Upper lobe of left lung (tissue), 6 donors: Measurements from ENCODE around the gene MYT1. TPM values are rescaled to one million over a fixed set of nuclear protein-coding genes. Genes with fewer than 3 reads are reported as not detected.
"Not testable (repeated sequence)": the region's sequence is repeated elsewhere in the genome, so short reads cannot be mapped to it uniquely, and the experiment has no call there.

Experiments used
- ATAC-seq, 2 donors: fragments of 200-7000 bp; cut with Tn5 transposase; one replicate each; pipeline ENCODE4 v1.9.1; 2022; ENCODE audit warnings: mild to moderate bottlenecking in 2 of 2, moderate library complexity in 2 of 2; ENCODE audit not compliant: low FRiP score in 2 of 2
- DNase-seq, 2 donors: peaks; one replicate each; pipeline ENCODE4 v3.0.0-alpha.2; 2019 to 2020
- H3K27ac ChIP-seq, 4 donors: fragments of 200-600 bp; sonication (generic); one replicate each; pipeline ENCODE4 v1.5.1; 2016 to 2019
- H3K27me3 ChIP-seq, 4 donors: fragments of 200-600 bp; sonication (generic); one replicate each; pipeline ENCODE4 v1.5.1; 2017 to 2019
- H3K36me3 ChIP-seq, 4 donors: fragments of 200-600 bp; sonication (generic); one replicate each; pipeline ENCODE4 v1.5.1; 2016 to 2019
- H3K4me1 ChIP-seq, 4 donors: fragments of 200-600 bp; sonication (generic); one replicate each; pipeline ENCODE4 v1.5.1; 2018 to 2019
- H3K4me3 ChIP-seq, 4 donors: fragments of 200-600 bp; sonication (generic); one replicate each; pipeline ENCODE4 v1.5.1; 2017 to 2019; ENCODE audit warnings: mild to moderate bottlenecking in 2 of 4, moderate library complexity in 1 of 4
- H3K9me3 ChIP-seq, 4 donors: fragments of 200-600 bp; sonication (generic); one replicate each; pipeline ENCODE4 v1.5.1; 2018 to 2019
- EP300 ChIP-seq, 4 donors: sonication (generic); formaldehyde crosslinking; IDR thresholded peaks; one replicate each; pipeline ENCODE4 v1.5.1; 2017; ENCODE audit warnings: antibody characterized with exemption in 4 of 4, control low read depth in 2 of 4
- POLR2A ChIP-seq, 4 donors: fragments of 450-650 bp; IDR thresholded peaks; one replicate each; pipeline ENCODE4 v1.5.1; 2016 to 2017; ENCODE audit warnings: antibody characterized with exemption in 4 of 4, mild to moderate bottlenecking in 2 of 4
- POLR2AphosphoS5 ChIP-seq, 2 donors: sonication (generic); formaldehyde crosslinking; IDR thresholded peaks; one replicate each; pipeline ENCODE4 v1.5.1; 2017; ENCODE audit warnings: antibody characterized with exemption in 2 of 2
- WGBS, 2 donors: methylation state at CpG; one replicate each; pipeline ENCODE4 v1.1.5; 2017 to 2018; 5-methylcytosine and 5-hydroxymethylcytosine counted together
- total RNA-seq, 6 donors: library from RNA; depleted of rRNA in 4 of 6; stranded (reverse); fragments of >200 nt in 4 of 6; gene quantifications; one replicate each; pipeline versions ENCODE4 v1.1.0 to v1.2.1, GENCODE V29; 2016 to 2021
- TF ChIP-seq, protein P1 (sequence below), 6 experiments: fragments of 450-650 bp in 4 of 6; fragments of 200-600 bp in 2 of 6; sonication (generic) in 2 of 6; IDR thresholded peaks; one replicate each; pipeline ENCODE4 v1.5.1; 2016 to 2019; ENCODE audit warnings: antibody characterized with exemption in 6 of 6
- donor health status: DM: no; HTN: no; CAD: no; lungs with moderate emphysema.
- donor health status: DM: no; HTN: yes; CAD: no; lungs with severe emphysema.

The MYT1 gene
- total RNA-seq, 6 donors from 2014 or later, result 0.09 to 3.1 TPM; not detected in 4

DNA sequence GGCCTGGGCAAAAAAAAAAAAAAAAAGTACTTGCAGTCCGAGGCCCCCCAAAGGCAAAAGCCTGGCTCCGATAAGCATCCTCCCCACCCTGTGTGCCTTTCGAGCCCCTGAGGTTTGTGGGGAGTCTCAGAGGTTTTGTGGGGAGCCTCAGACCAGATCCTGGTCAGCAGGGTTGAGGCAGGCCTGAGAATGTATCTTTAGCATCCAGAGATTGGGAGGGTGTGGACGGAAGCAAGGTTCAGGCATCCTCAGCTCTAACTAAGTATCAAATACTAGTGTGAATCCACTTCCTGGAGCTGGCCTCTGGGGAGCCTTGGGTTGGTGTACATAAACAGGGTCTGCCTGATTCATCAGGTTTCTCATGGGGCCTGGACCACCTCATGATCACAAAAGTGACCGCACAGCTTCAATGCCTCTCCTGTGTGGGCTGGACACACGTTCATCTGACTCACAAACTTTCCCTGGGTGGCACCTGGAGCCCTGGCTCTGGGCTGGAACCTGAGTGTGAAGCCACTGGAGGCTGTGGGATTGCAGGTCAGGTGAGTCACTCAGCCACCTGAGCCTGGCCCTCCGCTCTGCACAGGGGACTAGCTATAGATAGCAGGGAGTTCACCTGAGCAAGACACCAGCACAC lies 115.7 kb downstream of the MYT1 start:
- DNase-seq (no peak), ATAC-seq (peak in 1 of 2 donors; percentile 53)
- Histone ChIP-seq H3K27me3 (no peaks in the 10 kb centered on the region), H3K27ac (no peak overlapping the region), H3K4me1 (no peaks in the 10 kb centered on the region), H3K36me3 (no peaks in the 10 kb centered on the region), H3K9me3 (no peaks in the 10 kb centered on the region), H3K4me3 (no peak overlapping the region)
- no peak for TF ChIP-seq POLR2A (IDR thresholded peaks at IDR 0.05)
- 86 to 88% methylated on average over 4 to 7 of the region's 7 CpGs for WGBS, 2 donors

DNA sequence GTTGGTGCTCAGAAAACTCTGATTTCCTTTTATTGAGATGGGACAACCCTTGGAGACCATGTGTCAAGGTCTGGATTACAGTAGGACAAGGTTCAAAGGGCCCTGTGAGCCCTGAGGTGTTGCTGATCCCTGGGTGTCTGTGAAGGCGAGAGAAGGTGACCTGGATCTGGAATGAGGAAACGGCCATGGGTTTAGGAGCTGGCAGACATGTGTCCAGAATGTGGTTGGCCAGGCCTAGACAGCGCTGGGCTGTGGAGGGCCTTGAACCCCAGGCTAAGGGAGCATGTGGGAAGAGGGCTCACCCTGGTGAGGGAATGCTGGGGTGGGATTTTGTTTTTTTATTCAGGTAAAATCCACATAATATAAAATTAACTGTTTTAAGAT lies 116.2 kb downstream of the MYT1 start:
- WGBS, 2 donors, result 88 to 94% methylated on average over 3 of the region's 3 CpGs
- no peak overlapping the region for H3K4me3 ChIP-seq

DNA sequence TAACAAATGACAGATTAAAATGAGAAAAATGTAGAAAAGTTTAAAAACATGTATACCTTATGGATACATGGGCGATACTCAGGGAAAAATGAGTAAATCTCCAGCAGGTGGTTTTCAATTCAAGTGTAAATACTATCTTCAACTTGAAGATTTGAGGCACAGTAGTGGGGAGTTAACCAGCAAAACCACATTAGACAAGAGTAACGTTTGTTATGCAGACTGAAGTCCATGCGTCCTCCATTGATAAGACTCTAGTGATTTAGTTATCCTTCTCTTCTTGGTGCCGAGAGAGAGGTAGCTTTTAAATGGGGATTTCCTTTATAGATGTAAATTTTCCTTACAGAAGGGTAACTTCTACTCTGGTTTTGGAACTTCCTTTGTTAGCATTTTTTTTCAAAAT lies 119.4 kb downstream of the MYT1 start:
- ATAC-seq, result no peak
- WGBS, 2 donors, result 69 to 77% methylated on average over 4 of the region's 4 CpGs
- H3K4me3 ChIP-seq, result no peak overlapping the region

More for the DNA sequence above, 116.2 kb downstream of the MYT1 start:
- Histone ChIP-seq H3K27ac (no peak overlapping the region), H3K36me3 (no peaks in the 10 kb centered on the region), H3K9me3 (no peaks in the 10 kb centered on the region), H3K27me3 (no peaks in the 10 kb centered on the region), H3K4me1 (no peaks in the 10 kb centered on the region)
- ATAC-seq (no peak), DNase-seq (no peak)
- TF ChIP-seq POLR2AphosphoS5 (IDR thresholded peaks at IDR 0.05), result no peak
- TF ChIP-seq, protein P1, sequence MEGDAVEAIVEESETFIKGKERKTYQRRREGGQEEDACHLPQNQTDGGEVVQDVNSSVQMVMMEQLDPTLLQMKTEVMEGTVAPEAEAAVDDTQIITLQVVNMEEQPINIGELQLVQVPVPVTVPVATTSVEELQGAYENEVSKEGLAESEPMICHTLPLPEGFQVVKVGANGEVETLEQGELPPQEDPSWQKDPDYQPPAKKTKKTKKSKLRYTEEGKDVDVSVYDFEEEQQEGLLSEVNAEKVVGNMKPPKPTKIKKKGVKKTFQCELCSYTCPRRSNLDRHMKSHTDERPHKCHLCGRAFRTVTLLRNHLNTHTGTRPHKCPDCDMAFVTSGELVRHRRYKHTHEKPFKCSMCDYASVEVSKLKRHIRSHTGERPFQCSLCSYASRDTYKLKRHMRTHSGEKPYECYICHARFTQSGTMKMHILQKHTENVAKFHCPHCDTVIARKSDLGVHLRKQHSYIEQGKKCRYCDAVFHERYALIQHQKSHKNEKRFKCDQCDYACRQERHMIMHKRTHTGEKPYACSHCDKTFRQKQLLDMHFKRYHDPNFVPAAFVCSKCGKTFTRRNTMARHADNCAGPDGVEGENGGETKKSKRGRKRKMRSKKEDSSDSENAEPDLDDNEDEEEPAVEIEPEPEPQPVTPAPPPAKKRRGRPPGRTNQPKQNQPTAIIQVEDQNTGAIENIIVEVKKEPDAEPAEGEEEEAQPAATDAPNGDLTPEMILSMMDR (IDR thresholded peaks at IDR 0.05), result no peak
- TF ChIP-seq EP300 (IDR thresholded peaks at IDR 0.05), result no peak
- no peak for TF ChIP-seq POLR2A (IDR thresholded peaks at IDR 0.05)

DNA sequence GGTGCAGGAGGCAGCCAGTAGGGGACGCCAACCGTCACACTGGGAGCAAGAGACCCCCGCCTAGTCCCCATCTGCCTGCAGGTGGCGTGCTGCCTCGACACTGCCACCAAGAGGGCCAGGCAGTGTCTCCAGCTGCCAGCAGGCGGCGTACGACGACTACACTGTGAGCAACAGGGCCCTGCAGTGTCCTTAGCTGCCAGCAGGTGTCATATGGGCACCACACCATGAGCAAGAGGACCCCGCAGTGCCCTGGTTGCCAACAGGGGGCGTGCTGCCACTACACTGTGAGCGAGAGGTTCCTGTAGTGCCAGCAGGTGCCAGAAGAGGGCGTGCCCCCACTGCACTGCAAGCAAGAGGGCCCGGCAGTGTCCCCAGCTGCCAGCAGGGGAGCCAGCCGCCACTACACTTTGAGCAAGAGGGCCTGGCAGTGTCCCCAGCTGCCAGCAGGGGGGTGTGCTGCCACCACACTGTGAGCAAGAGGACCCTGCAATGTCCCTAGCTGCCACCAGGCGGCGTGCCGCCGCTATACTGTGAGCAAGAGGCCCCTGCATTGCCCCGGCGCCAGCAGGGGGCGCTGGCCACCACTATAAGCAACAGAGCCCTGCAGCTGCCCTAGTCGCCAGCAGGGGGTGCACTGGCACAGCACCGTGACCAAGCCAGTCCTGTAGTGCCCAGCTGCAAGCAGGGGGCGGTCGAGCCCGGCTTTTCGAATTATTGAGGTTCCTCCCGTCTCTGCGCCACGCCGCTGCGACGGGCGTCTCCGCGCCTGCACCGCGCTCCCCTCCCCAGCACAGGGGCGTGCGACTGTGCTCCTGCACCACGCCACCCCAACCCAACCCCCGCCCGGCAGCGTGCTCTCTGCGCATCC lies 121.6 kb downstream of the MYT1 start:
- 85 to 95% methylated on average over 20 to 41 of the region's 46 CpGs for WGBS, 2 donors
- not testable (repeated sequence) for H3K9me3 ChIP-seq, H3K4me3 ChIP-seq, H3K27me3 ChIP-seq, H3K36me3 ChIP-seq, H3K4me1 ChIP-seq, H3K27ac ChIP-seq
- TF ChIP-seq, protein P1 (IDR thresholded peaks at IDR 0.05), result peak; percentile 65 to 99 (median 85)
- ATAC-seq (peak; percentile 50 to 75), DNase-seq (peak; percentile 70 to 94)

More for the DNA sequence above, 119.4 kb downstream of the MYT1 start:
- Histone ChIP-seq H3K9me3 (peaks cover 0 to 8% (median 3%) of the 10 kb centered on the region in 4 donors), H3K27me3 (no peaks in the 10 kb centered on the region), H3K36me3 (no peaks in the 10 kb centered on the region), H3K4me1 (no peaks in the 10 kb centered on the region), H3K27ac (no peak overlapping the region)
- DNase-seq, result no peak
- TF ChIP-seq POLR2A (IDR thresholded peaks at IDR 0.05) (no peak), POLR2AphosphoS5 (IDR thresholded peaks at IDR 0.05) (no peak), EP300 (IDR thresholded peaks at IDR 0.05) (no peak)
- TF ChIP-seq, protein P1 (IDR thresholded peaks at IDR 0.05), result no peak

DNA sequence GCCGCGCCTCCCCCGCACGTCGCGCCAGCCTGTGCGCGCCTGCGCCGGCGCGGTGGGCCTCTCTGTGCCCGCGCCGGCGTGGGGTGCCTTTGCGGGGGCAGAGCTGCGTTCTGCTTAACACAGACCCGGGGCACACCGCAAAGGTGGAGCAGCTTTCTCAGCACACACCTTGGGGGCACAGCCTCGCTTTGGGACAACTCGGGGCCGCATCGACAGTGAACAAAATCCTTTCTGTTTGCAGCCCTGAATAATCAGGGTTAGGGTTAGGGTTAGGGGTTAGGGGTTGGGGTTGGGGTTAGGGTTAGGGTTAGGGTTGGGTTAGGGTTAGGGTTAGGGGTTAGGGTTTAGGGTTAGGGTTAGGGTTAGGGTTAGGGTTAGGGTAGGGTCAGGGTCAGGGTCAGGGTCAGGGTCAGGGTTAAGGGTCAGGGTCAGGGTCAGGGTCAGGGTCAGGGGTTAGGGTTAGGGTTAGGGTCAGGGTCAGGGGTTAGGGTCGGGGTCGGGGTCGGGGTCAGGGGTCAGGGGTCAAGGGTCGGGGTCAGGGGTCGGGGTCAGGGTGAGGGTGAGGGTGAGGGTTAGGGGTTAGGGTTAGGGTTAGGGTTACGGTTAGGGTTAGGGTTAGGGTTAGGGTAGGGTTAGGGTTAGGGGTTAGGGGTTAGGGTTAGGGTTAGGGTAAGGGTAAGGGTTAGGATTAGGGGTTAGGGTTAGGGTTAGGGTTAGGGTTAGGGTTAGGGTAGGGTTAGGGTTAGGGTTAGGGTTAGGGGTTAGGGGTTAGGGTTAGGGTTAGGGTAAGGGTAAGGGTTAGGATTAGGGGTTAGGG lies 122.4 kb downstream of the MYT1 start:
- DNase-seq, H3K4me3 ChIP-seq, H3K4me1 ChIP-seq, H3K27ac ChIP-seq, H3K36me3 ChIP-seq, H3K27me3 ChIP-seq, H3K9me3 ChIP-seq: not testable (repeated sequence)
- WGBS, 2 donors, result 96 to 97% methylated on average over 24 to 26 of the region's 30 CpGs
- peak in 1 of 2 donors; percentile 14 for ATAC-seq

DNA sequence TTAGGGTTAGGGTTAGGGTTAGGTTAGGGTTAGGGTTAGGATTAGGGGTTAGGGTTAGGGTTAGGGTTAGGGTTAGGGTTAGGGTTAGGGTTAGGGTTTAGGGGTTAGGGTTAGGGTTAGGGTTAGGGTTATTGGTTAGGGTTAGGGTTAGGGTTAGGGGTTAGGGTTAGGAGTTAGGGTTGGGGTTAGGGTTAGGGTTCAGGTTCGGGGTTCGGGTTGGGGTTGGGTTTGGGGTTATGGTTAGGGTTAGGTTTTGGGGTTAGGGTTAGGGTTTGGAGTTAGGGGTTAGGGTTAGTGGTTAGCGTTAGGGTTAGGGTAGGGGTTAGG lies 123.0 kb downstream of the MYT1 start:
- not testable (repeated sequence) for H3K4me3 ChIP-seq, ATAC-seq

More for the DNA sequence above, 123.0 kb downstream of the MYT1 start:
- 100% methylated on average over 3 of the region's 3 CpGs for WGBS, 2 donors
- not testable (repeated sequence) for DNase-seq, H3K27me3 ChIP-seq, H3K9me3 ChIP-seq, H3K36me3 ChIP-seq, H3K27ac ChIP-seq, H3K4me1 ChIP-seq
